H1 (cell line): ENCODE results near the gene GREM2. TPM values are rescaled to one million over a fixed set of nuclear protein-coding genes. Genes with fewer than 3 reads are reported as not detected.

Experiments used
- CTCF ChIA-PET: fragments of 300-600 bp; sonication (Branson Sonifier 250); formaldehyde crosslinking; loops from one replicate; lab custom pipeline; 2021; ENCODE audit not compliant: partially characterized antibody; lab: Charles Lee
- POLR2A ChIA-PET: fragments of 300-600 bp; sonication (Branson Sonifier 250); formaldehyde crosslinking; loops from one replicate; lab custom pipeline; 2021; ENCODE audit warnings: inconsistent platforms; ENCODE audit not compliant: partially characterized antibody; lab: Charles Lee
- DNase-seq, 2 experiments: peaks; one replicate each; pipeline versions ENCODE4 v3.0.0 to v3.0.0-alpha.2; 2010 to 2022; ENCODE audit warnings: low spot score in 2 of 2, low read depth in 1 of 2, mixed read lengths in 1 of 2
- FAIRE-seq: peaks from 2 replicates; lab custom pipeline; 2011; peaks lifted over from hg19 to GRCh38; lab: Jason Lieb, UNC
- H2AFZ ChIP-seq: 2 replicates; pipeline ENCODE4 v1.8.1; 2012; ENCODE audit warnings: low read length, inconsistent platforms
- H2AK5ac ChIP-seq: 2 replicates; pipeline ENCODE4 v1.6.1; 2013; ENCODE audit warnings: low read depth, low read length
- H2BK120ac ChIP-seq: replicated peaks from 2 replicates; pipeline ENCODE3; 2013; ENCODE audit warnings: low read depth, low read length, inconsistent platforms
- H2BK12ac ChIP-seq: 2 replicates; pipeline ENCODE4 v1.6.1; 2013; ENCODE audit warnings: low read depth, low read length
- H2BK15ac ChIP-seq: 2 replicates; pipeline ENCODE4 v1.6.1; 2013; ENCODE audit warnings: low read length
- H2BK20ac ChIP-seq: 2 replicates; pipeline ENCODE4 v1.6.1; 2013; ENCODE audit warnings: low read length
- H2BK5ac ChIP-seq: 2 replicates; pipeline ENCODE4 v1.6.1; 2013; ENCODE audit warnings: low read depth, low read length
- H3K14ac ChIP-seq: 2 replicates; pipeline ENCODE4 v1.6.1; 2013; ENCODE audit warnings: inconsistent platforms; ENCODE audit not compliant: insufficient read length
- H3K18ac ChIP-seq: 2 replicates; pipeline ENCODE4 v1.6.1; 2013; ENCODE audit warnings: low read length; ENCODE audit errors: extremely low read depth
- H3K23ac ChIP-seq: 2 replicates; pipeline ENCODE4 v1.6.1; 2013; ENCODE audit warnings: inconsistent platforms; ENCODE audit not compliant: insufficient read length
- H3K23me2 ChIP-seq: 2 replicates; pipeline ENCODE4 v1.6.1; 2013; ENCODE audit warnings: low read depth, low read length
- H3K27ac ChIP-seq: 2 replicates; pipeline ENCODE4 v1.6.1; 2011; ENCODE audit warnings: low read depth, low read length, inconsistent platforms
- H3K27me3 ChIP-seq, 4 experiments: replicated peaks in 1 of 4; 1 replicate in 1 of 4; 2 replicates in 3 of 4; pipeline versions ENCODE4 v1.6.1 to v1.8.1; 2011 to 2013; ENCODE audit warnings: low read length in 3 of 4, mild to moderate bottlenecking in 3 of 4, inconsistent platforms in 2 of 4, mixed read lengths in 2 of 4, moderate library complexity in 1 of 4; ENCODE audit not compliant: control insufficient read depth in 3 of 4, insufficient read depth in 3 of 4; ENCODE audit errors: extremely low read depth in 1 of 4
- H3K36me3 ChIP-seq, 4 experiments: 2 replicates each; pipeline versions ENCODE4 v1.6.1 to v1.8.1; 2011 to 2013; ENCODE audit warnings: mild to moderate bottlenecking in 4 of 4, low read length in 3 of 4, moderate library complexity in 2 of 4, control low read depth in 1 of 4, inconsistent platforms in 1 of 4; ENCODE audit not compliant: insufficient read depth in 4 of 4, control insufficient read depth in 2 of 4
- H3K4ac ChIP-seq: replicated peaks from 2 replicates; pipeline ENCODE3; 2013; ENCODE audit warnings: low read length, low read depth, mixed read lengths, inconsistent platforms; ENCODE audit not compliant: insufficient read length
- H3K4me1 ChIP-seq, 4 experiments: replicated peaks in 1 of 4; 1 replicate in 1 of 4; 2 replicates in 3 of 4; pipeline versions ENCODE4 v1.6.1 to v1.8.1; 2011 to 2013; ENCODE audit warnings: low read length in 3 of 4, inconsistent platforms in 2 of 4, mixed read lengths in 1 of 4; ENCODE audit not compliant: insufficient read depth in 4 of 4, control insufficient read depth in 3 of 4
- H3K4me2 ChIP-seq, 2 experiments: 2 replicates each; pipeline versions ENCODE4 v1.6.1 to v1.8.1; 2011 to 2013; ENCODE audit warnings: low read depth in 2 of 2, low read length in 2 of 2, control low read depth in 1 of 2, inconsistent platforms in 1 of 2, mild to moderate bottlenecking in 1 of 2; ENCODE audit not compliant: insufficient read depth in 1 of 2
- H3K4me3 ChIP-seq, 4 experiments: fragments of 200-600, 300-600 bp in 1 of 4; sonication (generic), shearing (Covaris generic), sonication (Bioruptor Twin) in 1 of 4; 2 replicates each; pipeline versions ENCODE4 v1.5.1 to v1.8.1; 2011 to 2016; ENCODE audit warnings: low read length in 4 of 4, low read depth in 3 of 4, control low read depth in 2 of 4, inconsistent platforms in 2 of 4, mild to moderate bottlenecking in 2 of 4, mixed read lengths in 1 of 4, moderate library complexity in 1 of 4; ENCODE audit not compliant: insufficient read depth in 2 of 4; ENCODE audit errors: extremely low read depth in 1 of 4
- H3K56ac ChIP-seq: replicated peaks from 2 replicates; pipeline ENCODE3; 2013; ENCODE audit warnings: low read depth, mild to moderate bottlenecking, mixed read lengths, low read length, inconsistent platforms; ENCODE audit not compliant: insufficient read length
- H3K79me1 ChIP-seq: 2 replicates; pipeline ENCODE4 v1.6.1; 2013; ENCODE audit warnings: low read depth, low read length, control low read depth
- H3K79me2 ChIP-seq, 2 experiments: 2 replicates each; pipeline versions ENCODE4 v1.6.1 to v1.8.1; 2012 to 2013; ENCODE audit warnings: low read length in 2 of 2, mild to moderate bottlenecking in 2 of 2, inconsistent platforms in 1 of 2; ENCODE audit not compliant: insufficient read depth in 2 of 2, control insufficient read depth in 1 of 2
- H3K9ac ChIP-seq, 4 experiments: replicated peaks in 1 of 4; 1 replicate in 1 of 4; 2 replicates in 3 of 4; pipeline versions ENCODE4 v1.6.1 to v1.8.1; 2011 to 2013; ENCODE audit warnings: low read depth in 3 of 4, low read length in 3 of 4, control low read depth in 2 of 4, mild to moderate bottlenecking in 2 of 4, moderate library complexity in 2 of 4, inconsistent platforms in 1 of 4; ENCODE audit errors: extremely low read depth in 1 of 4
- H3K9me3 ChIP-seq, 2 experiments: 2 replicates each; pipeline versions ENCODE4 v1.6.1 to v1.8.1; 2012 to 2013; ENCODE audit warnings: mild to moderate bottlenecking in 2 of 2, moderate library complexity in 2 of 2, control low read depth in 1 of 2, inconsistent platforms in 1 of 2, low read depth in 1 of 2, low read length in 1 of 2, mixed read lengths in 1 of 2; ENCODE audit not compliant: insufficient read depth in 2 of 2
- H4K20me1 ChIP-seq, 2 experiments: replicated peaks in 1 of 2; 2 replicates each; pipeline versions ENCODE3 to v1.8.1; 2011 to 2013; ENCODE audit warnings: inconsistent platforms in 2 of 2, low read length in 2 of 2, mild to moderate bottlenecking in 1 of 2; ENCODE audit not compliant: insufficient read depth in 2 of 2, control insufficient read depth in 1 of 2
- H4K5ac ChIP-seq: 2 replicates; pipeline ENCODE4 v1.6.1; 2013; ENCODE audit warnings: low read length, low read depth, mixed read lengths, inconsistent platforms; ENCODE audit not compliant: insufficient read length
- H4K8ac ChIP-seq: 2 replicates; pipeline ENCODE4 v1.8.0; 2013; ENCODE audit warnings: mild to moderate bottlenecking, moderate library complexity, low read length, inconsistent platforms; ENCODE audit not compliant: insufficient read depth; ENCODE audit errors: extremely low read depth
- H4K91ac ChIP-seq: replicated peaks from 2 replicates; pipeline ENCODE3; 2013; ENCODE audit warnings: low read length, mixed read lengths, inconsistent platforms; ENCODE audit not compliant: insufficient read length
- ASH2L ChIP-seq: fragments of 200-600, 300-600 bp; sonication (generic); IDR thresholded peaks from one replicate; pipeline ENCODE4 v1.7.1; 2017; ENCODE audit warnings: low read length
- BACH1 ChIP-seq: IDR thresholded peaks from 2 replicates; pipeline ENCODE4 v1.6.1; 2012; ENCODE audit warnings: low read length, improper control_type of control experiment
- CEBPB ChIP-seq: IDR thresholded peaks from 2 replicates; pipeline ENCODE4 v1.6.1; 2012; ENCODE audit warnings: low read depth, low read length
- EZH2 ChIP-seq: fragments of 200-600 bp; sonication (generic); IDR thresholded peaks from 2 replicates; pipeline ENCODE4 v1.7.1; 2012; ENCODE audit warnings: low read depth, mild to moderate bottlenecking, moderate library complexity, low read length, inconsistent platforms; ENCODE audit not compliant: severe bottlenecking
- GABPA ChIP-seq: IDR thresholded peaks from 2 replicates; pipeline ENCODE4 v1.6.1; 2011; ENCODE audit warnings: mild to moderate bottlenecking, low read length, moderate library complexity, borderline replicate concordance; ENCODE audit not compliant: insufficient read depth
- GTF2F1 ChIP-seq: IDR thresholded peaks from 2 replicates; pipeline ENCODE4 v1.6.1; 2012; ENCODE audit warnings: low read depth, low read length, improper control_type of control experiment, borderline replicate concordance
- HDAC6 ChIP-seq: IDR thresholded peaks from one replicate; pipeline ENCODE4 v1.7.1; 2012; ENCODE audit warnings: low read depth, mild to moderate bottlenecking, inconsistent platforms, low read length, moderate library complexity
- PHF8 ChIP-seq: fragments of 200-600 bp; sonication (generic); conservative IDR thresholded peaks from 2 replicates; pipeline ENCODE4 v1.7.1; 2012; ENCODE audit warnings: low read depth, mild to moderate bottlenecking, inconsistent platforms, low read length, moderate library complexity
- POLR2A ChIP-seq, 2 experiments: IDR thresholded peaks; 1 replicate in 1 of 2; 2 replicates in 1 of 2; pipeline ENCODE4 v1.6.1; 2011; ENCODE audit warnings: low read depth in 2 of 2, low read length in 2 of 2, mild to moderate bottlenecking in 2 of 2; ENCODE audit errors: control extremely low read depth in 1 of 2
- POU5F1 ChIP-seq: IDR thresholded peaks from 2 replicates; pipeline ENCODE4 v1.6.1; 2011; ENCODE audit warnings: low read depth, mild to moderate bottlenecking, low read length, moderate library complexity
- RBBP5 ChIP-seq: IDR thresholded peaks from 2 replicates; pipeline ENCODE4 v1.7.1; 2012; ENCODE audit warnings: low read depth, mild to moderate bottlenecking, inconsistent platforms, low read length, moderate library complexity, borderline replicate concordance
- RXRA ChIP-seq: IDR thresholded peaks from 2 replicates; pipeline ENCODE4 v1.6.1; 2011; ENCODE audit warnings: low read depth, mild to moderate bottlenecking, low read length, moderate library complexity; ENCODE audit not compliant: insufficient read depth
- SIX5 ChIP-seq: IDR thresholded peaks from 2 replicates; pipeline ENCODE4 v1.6.1; 2011; ENCODE audit warnings: mild to moderate bottlenecking, low read depth, low read length
- WGBS, 2 experiments: shearing (Covaris generic) in 1 of 2; methylation state at CpG; one replicate each; pipeline versions ENCODE4 v1.1.6 to v1.1.7; 2013 to 2015; ENCODE audit warnings: low lambda C conversion rate in 2 of 2, mixed read lengths in 2 of 2, inconsistent platforms in 1 of 2, low coverage in 1 of 2, missing lambda C conversion rate in 1 of 2; ENCODE audit not compliant: insufficient replicate concordance in 2 of 2, insufficient coverage in 1 of 2, insufficient read length in 1 of 2; ENCODE audit errors: extremely low coverage in 1 of 2, missing lambda C conversion rate in 1 of 2; 5-methylcytosine and 5-hydroxymethylcytosine counted together
- polyA plus RNA-seq, 7 experiments: library from polyadenylated mRNA; depleted of rRNA in 3 of 7; stranded (reverse) in 5 of 7; unstranded in 2 of 7; fragments of >200 nt in 5 of 7; fragments of 200-250 nt in 2 of 7; gene quantifications; 1 replicate in 5 of 7; 2 replicates in 1 of 7; 4 replicates in 1 of 7; pipeline versions ENCODE4 v1.2.1 to v1.2.3, GENCODE V29; 2011 to 2013; ENCODE audit warnings: missing spikeins in 2 of 7, mixed read lengths in 2 of 7
- total RNA-seq: library from RNA; stranded (reverse); fragmentation: NEBNext Ultra II Directional; extraction: Animal tissue kit (Norgen Biotek cat#: 25700); gene quantifications from 2 replicates; pipeline ENCODE4 v1.2.1, GENCODE V29; 2021

The GREM2 gene
- total and polyA plus RNA-seq, 2 of the 8 experiments (the other 6 are each of a cell fraction or from before 2014, with no cell fraction given): 0.05 TPM; not detected in 1

- DNase-seq (no peak), FAIRE-seq (no peak)
- TF ChIP-seq RXRA (no peak), SIX5 (no peak), CEBPB (no peak), GABPA (no peak), PHF8 (no peak), EZH2 (no peak), ASH2L (no peak), BACH1 (no peak), POU5F1 (no peak), HDAC6 (no peak), POLR2A (IDR thresholded peaks at IDR 0.05; ENCODE audit: control extremely low read depth in 1 of 2, low read depth in 2 of 2, low read length in 2 of 2) (no peak), RBBP5 (no peak), GTF2F1 (no peak)
These were observed 22.3 kb downstream of the GREM2 start for GRCh38 chr1:240589585-240590110.

More at GRCh38 chr1:240589585-240590110, 22.3 kb downstream of the GREM2 start:
- Histone ChIP-seq H3K79me1 (no peaks in the 10 kb centered on the region), H3K9ac (no peak overlapping the region), H3K23ac (no peak overlapping the region), H4K91ac (no peak overlapping the region), H3K56ac (no peak overlapping the region), H3K23me2 (no peaks in the 10 kb centered on the region), H3K4me3 (no peak overlapping the region), H3K4me2 (no peak overlapping the region), H4K8ac (no peak overlapping the region), H2AK5ac (no peak overlapping the region), H3K79me2 (no peaks in the 10 kb centered on the region), H3K27ac (no peak overlapping the region), H3K18ac (no peak overlapping the region), H3K4ac (no peak overlapping the region), H3K27me3 (no peaks in the 10 kb centered on the region), H3K4me1 (no peaks in the 10 kb centered on the region), H3K14ac (no peak overlapping the region), H2AFZ (no peak overlapping the region), H3K9me3 (no peaks in the 10 kb centered on the region), H2BK12ac (no peak overlapping the region), H2BK15ac (no peak overlapping the region), H3K36me3 (no peaks in the 10 kb centered on the region), H2BK5ac (no peak overlapping the region), H4K20me1 (no peaks in the 10 kb centered on the region), H2BK20ac (no peak overlapping the region), H4K5ac (no peak overlapping the region), H2BK120ac (no peak overlapping the region)
- 90% methylated on average over 4 of the region's 5 CpGs; no CpG with 5 or more reads in 1 of the 2 experiments for WGBS, 2 experiments
- POLR2A ChIA-PET: no interaction called here
- CTCF ChIA-PET: interaction anchor here (0.9 to 1.5 kb wide), 3 partner anchors 11 to 26 kb away, joined by 3 to 5 read pairs (median 4); no protein-coding TSS in a partner anchor
